HepG2 (cell line): ENCODE measurements around the gene CAMSAP2. TPM values are rescaled to one million over a fixed set of nuclear protein-coding genes. Genes with fewer than 3 reads are reported as not detected.

Experiments
- ARNTL ChIP-seq: sonication (generic); formaldehyde crosslinking; IDR thresholded peaks from 2 replicates; pipeline ENCODE4 v1.4.0; 2020; ENCODE audit warnings: mild to moderate bottlenecking, missing genetic modification reagents
- ATRX ChIP-seq: sonication (generic); formaldehyde crosslinking; IDR thresholded peaks from 2 replicates; pipeline ENCODE4 v1.4.0; 2020; ENCODE audit warnings: missing genetic modification reagents, borderline replicate concordance
- CBX1 ChIP-seq: IDR thresholded peaks from one replicate; pipeline ENCODE4 v1.6.1; 2016; ENCODE audit warnings: antibody characterized with exemption, low read depth
- CEBPB ChIP-seq: IDR thresholded peaks from 2 replicates; pipeline ENCODE4 v1.6.1; 2011; ENCODE audit warnings: low read depth, low read length, improper control_type of control experiment, borderline replicate concordance
- ELF1 ChIP-seq: sonication (generic); formaldehyde crosslinking; IDR thresholded peaks from 2 replicates; pipeline ENCODE4 v1.4.0; 2020; ENCODE audit warnings: missing genetic modification reagents
- GATAD1 ChIP-seq: IDR thresholded peaks from 2 replicates; pipeline ENCODE4 v1.6.1; 2016; ENCODE audit warnings: missing genetic modification reagents, missing compliant biosample characterization
- HCFC1 ChIP-seq: fragments of 150-350 bp; IDR thresholded peaks from 2 replicates; pipeline ENCODE4 v1.6.1; 2014; ENCODE audit warnings: low read depth, low read length
- HHEX ChIP-seq: IDR thresholded peaks from 2 replicates; pipeline ENCODE4 v1.6.1; 2016; ENCODE audit warnings: control low read depth
- HNF4G ChIP-seq, 2 experiments: sonication (generic) in 1 of 2; formaldehyde crosslinking in 1 of 2; IDR thresholded peaks; 2 replicates each; pipeline versions ENCODE4 v1.4.0 to v1.6.1; 2011 to 2020; ENCODE audit warnings: borderline replicate concordance in 2 of 2, low read depth in 2 of 2, mild to moderate bottlenecking in 2 of 2, low read length in 1 of 2, missing genetic modification reagents in 1 of 2, moderate library complexity in 1 of 2
- NRL ChIP-seq: sonication (generic); formaldehyde crosslinking; IDR thresholded peaks from 2 replicates; pipeline ENCODE4 v1.5.0; 2020; ENCODE audit warnings: missing genetic modification reagents, mild to moderate bottlenecking, moderate library complexity, borderline replicate concordance
- POGZ ChIP-seq: sonication (generic); formaldehyde crosslinking; IDR thresholded peaks from 2 replicates; pipeline ENCODE4 v1.4.0; 2020; ENCODE audit warnings: mild to moderate bottlenecking, missing genetic modification reagents
- TEAD3 ChIP-seq: optimal IDR thresholded peaks from 2 replicates; pipeline ENCODE3; 2016; ENCODE audit warnings: borderline replicate concordance
- ZFYVE20 ChIP-seq: sonication (generic); formaldehyde crosslinking; IDR thresholded peaks from 2 replicates; pipeline ENCODE4 v1.8.0; 2023; ENCODE audit warnings: low read depth, mild to moderate bottlenecking, moderate library complexity, missing genetic modification reagents, borderline replicate concordance
- ZNF317 ChIP-seq: sonication (generic); formaldehyde crosslinking; IDR thresholded peaks from 2 replicates; pipeline ENCODE4 v1.5.0; 2020; ENCODE audit warnings: mild to moderate bottlenecking, missing genetic modification reagents
- ZNF501 ChIP-seq: sonication (generic); formaldehyde crosslinking; IDR thresholded peaks from 2 replicates; pipeline ENCODE4 v1.5.1; 2020; ENCODE audit warnings: mild to moderate bottlenecking, moderate library complexity, missing genetic modification reagents
- ZNF605 ChIP-seq: sonication (generic); formaldehyde crosslinking; IDR thresholded peaks from 2 replicates; pipeline ENCODE4 v1.8.0; 2022; ENCODE audit warnings: mild to moderate bottlenecking, missing genetic modification reagents
- polyA plus RNA-seq, 8 experiments: library from polyadenylated mRNA; depleted of rRNA in 3 of 8; stranded (reverse) in 7 of 8; unstranded in 1 of 8; fragments of >200 nt; fragmentation: Illumina TruSeq in 4 of 8; extraction: Trizol in 4 of 8; gene quantifications; 2 replicates each; pipeline versions ENCODE4 v1.2.1 to v1.2.3, GENCODE V29; 2011 to 2016; ENCODE audit warnings: low read depth in 4 of 8, missing spikeins in 1 of 8, mixed read lengths in 1 of 8; ENCODE audit not compliant: insufficient read depth in 1 of 8
- total RNA-seq, 5 experiments: library from RNA; depleted of rRNA; stranded (reverse); fragments of >200 nt; fragmentation: Illumina TruSeq; extraction: Trizol; gene quantifications; 2 replicates each; pipeline ENCODE4 v1.2.3, GENCODE V29; 2016; ENCODE audit warnings: low read depth in 1 of 5
- TF ChIP-seq, protein P1 (sequence below): sonication (generic); formaldehyde crosslinking; IDR thresholded peaks from 2 replicates; pipeline ENCODE4 v1.4.0; 2020; ENCODE audit warnings: missing genetic modification reagents
- TF ChIP-seq, protein P2 (sequence below): IDR thresholded peaks from 2 replicates; pipeline ENCODE4 v1.6.1; 2016; ENCODE audit warnings: missing compliant biosample characterization, missing genetic modification reagents, borderline replicate concordance
- TF ChIP-seq, protein P3 (sequence below): sonication (generic); formaldehyde crosslinking; IDR thresholded peaks from 2 replicates; pipeline ENCODE4 v1.5.0; 2020; ENCODE audit warnings: mild to moderate bottlenecking, missing genetic modification reagents
- TF ChIP-seq, protein P4 (sequence below): IDR thresholded peaks from 2 replicates; pipeline ENCODE4 v1.6.1; 2016; ENCODE audit warnings: missing compliant biosample characterization, missing genetic modification reagents, borderline replicate concordance
- TF ChIP-seq, protein P5 (sequence below), 2 experiments: sonication (generic) in 1 of 2; formaldehyde crosslinking in 1 of 2; IDR thresholded peaks; 2 replicates each; pipeline versions ENCODE4 v1.5.1 to v1.6.1; 2011 to 2020; ENCODE audit warnings: borderline replicate concordance in 1 of 2, low read depth in 1 of 2, low read length in 1 of 2, mild to moderate bottlenecking in 1 of 2, missing genetic modification reagents in 1 of 2, moderate library complexity in 1 of 2

The CAMSAP2 gene
- total and polyA plus RNA-seq, 2 of the 13 experiments (the other 11 are each of a cell fraction or from before 2014, with no cell fraction given): 3.4 to 8.2 TPM

DNA sequence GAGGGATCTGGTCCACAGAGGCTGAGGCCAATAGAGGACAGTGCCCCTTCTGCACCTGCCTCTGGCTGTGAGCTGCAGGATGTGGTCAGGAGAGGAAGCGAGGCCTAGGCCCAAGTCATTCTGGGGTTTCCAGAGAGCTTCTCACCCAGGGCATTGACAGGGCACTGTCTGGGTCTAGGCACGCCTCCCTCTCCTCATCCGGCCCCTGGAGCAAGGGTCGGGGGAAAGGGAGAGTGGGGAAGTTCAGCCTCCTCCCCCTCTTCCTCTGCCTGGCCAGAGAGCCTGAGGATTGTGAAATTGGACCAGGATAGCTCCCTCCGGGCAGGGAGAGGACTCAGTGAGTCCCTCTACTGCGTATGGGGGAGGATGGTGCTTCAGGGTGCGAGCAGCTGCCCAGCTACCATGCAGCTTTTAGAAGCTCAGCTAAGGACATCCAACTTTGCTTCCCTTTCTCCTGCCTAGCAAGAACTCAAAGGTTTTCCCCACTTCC lies 149.7 kb downstream of the CAMSAP2 start (continued):
- TF ChIP-seq ARNTL (CRISPR knock-in tag): 0 out of 2 replicates have a peak, but pooled peaks have one; percentile 21
- peak; percentile 23; the same call in 1 of the 2 replicates for TF ChIP-seq NRL
- no peak for TF ChIP-seq HCFC1
- TF ChIP-seq ZNF501 (CRISPR knock-in tag): no peak
- no peak for TF ChIP-seq ZFYVE20
- TF ChIP-seq, protein P1, sequence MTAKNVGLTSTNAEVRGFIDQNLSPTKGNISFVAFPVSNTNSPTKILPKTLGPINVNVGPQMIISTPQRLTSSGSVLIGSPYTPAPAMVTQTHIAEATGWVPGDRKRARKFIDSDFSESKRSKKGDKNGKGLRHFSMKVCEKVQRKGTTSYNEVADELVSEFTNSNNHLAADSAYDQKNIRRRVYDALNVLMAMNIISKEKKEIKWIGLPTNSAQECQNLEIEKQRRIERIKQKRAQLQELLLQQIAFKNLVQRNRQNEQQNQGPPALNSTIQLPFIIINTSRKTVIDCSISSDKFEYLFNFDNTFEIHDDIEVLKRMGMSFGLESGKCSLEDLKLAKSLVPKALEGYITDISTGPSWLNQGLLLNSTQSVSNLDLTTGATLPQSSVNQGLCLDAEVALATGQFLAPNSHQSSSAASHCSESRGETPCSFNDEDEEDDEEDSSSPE (CRISPR knock-in tag): peak; percentile 13; the same call in 1 of the 2 replicates
- no peak for TF ChIP-seq GATAD1 (CRISPR knock-in tag)
- TF ChIP-seq, protein P2, sequence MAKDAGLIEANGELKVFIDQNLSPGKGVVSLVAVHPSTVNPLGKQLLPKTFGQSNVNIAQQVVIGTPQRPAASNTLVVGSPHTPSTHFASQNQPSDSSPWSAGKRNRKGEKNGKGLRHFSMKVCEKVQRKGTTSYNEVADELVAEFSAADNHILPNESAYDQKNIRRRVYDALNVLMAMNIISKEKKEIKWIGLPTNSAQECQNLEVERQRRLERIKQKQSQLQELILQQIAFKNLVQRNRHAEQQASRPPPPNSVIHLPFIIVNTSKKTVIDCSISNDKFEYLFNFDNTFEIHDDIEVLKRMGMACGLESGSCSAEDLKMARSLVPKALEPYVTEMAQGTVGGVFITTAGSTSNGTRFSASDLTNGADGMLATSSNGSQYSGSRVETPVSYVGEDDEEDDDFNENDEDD (CRISPR knock-in tag): no peak
- TF ChIP-seq ZNF605 (CRISPR knock-in tag): 0 out of 2 replicates have a peak, but pooled peaks have one; percentile 23
- TF ChIP-seq, protein P3, sequence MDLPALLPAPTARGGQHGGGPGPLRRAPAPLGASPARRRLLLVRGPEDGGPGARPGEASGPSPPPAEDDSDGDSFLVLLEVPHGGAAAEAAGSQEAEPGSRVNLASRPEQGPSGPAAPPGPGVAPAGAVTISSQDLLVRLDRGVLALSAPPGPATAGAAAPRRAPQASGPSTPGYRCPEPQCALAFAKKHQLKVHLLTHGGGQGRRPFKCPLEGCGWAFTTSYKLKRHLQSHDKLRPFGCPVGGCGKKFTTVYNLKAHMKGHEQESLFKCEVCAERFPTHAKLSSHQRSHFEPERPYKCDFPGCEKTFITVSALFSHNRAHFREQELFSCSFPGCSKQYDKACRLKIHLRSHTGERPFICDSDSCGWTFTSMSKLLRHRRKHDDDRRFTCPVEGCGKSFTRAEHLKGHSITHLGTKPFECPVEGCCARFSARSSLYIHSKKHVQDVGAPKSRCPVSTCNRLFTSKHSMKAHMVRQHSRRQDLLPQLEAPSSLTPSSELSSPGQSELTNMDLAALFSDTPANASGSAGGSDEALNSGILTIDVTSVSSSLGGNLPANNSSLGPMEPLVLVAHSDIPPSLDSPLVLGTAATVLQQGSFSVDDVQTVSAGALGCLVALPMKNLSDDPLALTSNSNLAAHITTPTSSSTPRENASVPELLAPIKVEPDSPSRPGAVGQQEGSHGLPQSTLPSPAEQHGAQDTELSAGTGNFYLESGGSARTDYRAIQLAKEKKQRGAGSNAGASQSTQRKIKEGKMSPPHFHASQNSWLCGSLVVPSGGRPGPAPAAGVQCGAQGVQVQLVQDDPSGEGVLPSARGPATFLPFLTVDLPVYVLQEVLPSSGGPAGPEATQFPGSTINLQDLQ: 0 out of 2 replicates have a peak, but pooled peaks have one; percentile 15
- peak; percentile 8 for TF ChIP-seq TEAD3 (CRISPR knock-in tag)
- TF ChIP-seq, protein P4, sequence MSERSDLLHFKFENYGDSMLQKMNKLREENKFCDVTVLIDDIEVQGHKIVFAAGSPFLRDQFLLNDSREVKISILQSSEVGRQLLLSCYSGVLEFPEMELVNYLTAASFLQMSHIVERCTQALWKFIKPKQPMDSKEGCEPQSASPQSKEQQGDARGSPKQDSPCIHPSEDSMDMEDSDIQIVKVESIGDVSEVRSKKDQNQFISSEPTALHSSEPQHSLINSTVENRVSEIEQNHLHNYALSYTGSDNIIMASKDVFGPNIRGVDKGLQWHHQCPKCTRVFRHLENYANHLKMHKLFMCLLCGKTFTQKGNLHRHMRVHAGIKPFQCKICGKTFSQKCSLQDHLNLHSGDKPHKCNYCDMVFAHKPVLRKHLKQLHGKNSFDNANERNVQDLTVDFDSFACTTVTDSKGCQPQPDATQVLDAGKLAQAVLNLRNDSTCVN (CRISPR knock-in tag): no peak
- TF ChIP-seq HNF4G (IDR thresholded peaks at IDR 0.05; ENCODE audit: borderline replicate concordance, low read depth, low read length): peak; percentile 44; the same call in 1 of the 2 replicates
- peak; percentile 71; the same call in 1 of the 2 replicates for TF ChIP-seq HNF4G (CRISPR knock-in tag; IDR thresholded peaks at IDR 0.05; ENCODE audit: borderline replicate concordance, low read depth)
- TF ChIP-seq ELF1 (CRISPR knock-in tag): no peak
- TF ChIP-seq, protein P5, sequence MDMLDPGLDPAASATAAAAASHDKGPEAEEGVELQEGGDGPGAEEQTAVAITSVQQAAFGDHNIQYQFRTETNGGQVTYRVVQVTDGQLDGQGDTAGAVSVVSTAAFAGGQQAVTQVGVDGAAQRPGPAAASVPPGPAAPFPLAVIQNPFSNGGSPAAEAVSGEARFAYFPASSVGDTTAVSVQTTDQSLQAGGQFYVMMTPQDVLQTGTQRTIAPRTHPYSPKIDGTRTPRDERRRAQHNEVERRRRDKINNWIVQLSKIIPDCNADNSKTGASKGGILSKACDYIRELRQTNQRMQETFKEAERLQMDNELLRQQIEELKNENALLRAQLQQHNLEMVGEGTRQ (IDR thresholded peaks at IDR 0.05; ENCODE audit: low read depth, low read length): no peak
- TF ChIP-seq, protein P5 (CRISPR knock-in tag; IDR thresholded peaks at IDR 0.05; ENCODE audit: borderline replicate concordance): no peak
- TF ChIP-seq CBX1: no peak
- peak; percentile 73; the same call in 1 of the 2 replicates for TF ChIP-seq CEBPB
- no peak for TF ChIP-seq HHEX (CRISPR knock-in tag)
- no peak for TF ChIP-seq ATRX (CRISPR knock-in tag)
- TF ChIP-seq POGZ (CRISPR knock-in tag): peak; percentile 34; the same call in 1 of the 2 replicates
- TF ChIP-seq ZNF317 (CRISPR knock-in tag): no peak
